ENCODE measurements around the gene SLC66A3. TPM values are rescaled to one million over a fixed set of nuclear protein-coding genes. Genes with fewer than 3 reads are reported as not detected.

SLC66A3 gene
- total RNA-seq, 2 donors from 2014 or later: 18.8 to 20.8 TPM

DNA sequence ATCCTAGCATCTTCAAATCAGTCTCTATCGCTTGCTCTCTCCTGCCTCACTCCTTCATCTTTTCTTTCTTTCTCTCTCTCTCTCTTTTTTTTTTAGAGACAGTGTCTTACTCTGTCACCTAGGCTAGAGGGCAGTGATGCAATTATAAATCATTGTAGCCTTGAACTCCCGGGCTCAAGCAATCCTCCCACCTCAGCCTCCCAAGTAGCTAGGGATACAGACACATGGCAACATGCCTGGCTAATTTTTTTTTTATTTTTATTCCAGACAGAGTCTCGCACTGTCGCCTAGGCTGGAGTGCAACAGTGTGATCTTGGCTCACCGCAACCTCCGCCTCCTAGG is 10.6 kb upstream of the SLC66A3 start:
- H3K4me1 Mint-ChIP-seq: no peaks in the 10 kb centered on the region
- no peak overlapping the region for H3K4me3 Mint-ChIP-seq

DNA sequence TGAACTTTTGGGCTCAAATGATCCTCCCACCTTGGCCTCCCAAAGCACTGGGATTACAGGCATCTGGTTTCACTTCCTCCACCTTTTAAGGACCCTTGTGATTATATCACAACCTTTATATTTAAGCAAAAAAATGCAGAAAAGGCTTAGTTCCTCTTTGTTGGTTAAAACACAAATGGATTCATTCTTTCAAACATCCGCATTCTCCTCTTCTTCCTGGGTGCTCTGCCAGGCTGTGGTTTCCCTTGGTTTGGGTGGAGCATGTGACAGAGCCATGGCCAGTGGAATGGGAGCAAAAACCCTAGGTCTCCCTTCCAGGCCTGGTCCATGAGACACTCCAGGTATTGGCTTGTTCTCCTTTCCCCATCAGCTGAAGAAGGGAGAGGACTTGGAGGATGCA is 9.9 kb upstream of the SLC66A3 start:
- DNase-seq (no peak), ATAC-seq (no peak)
- no peaks in the 10 kb centered on the region for H3K9me3 ChIP-seq (ENCODE audit: control insufficient read depth, low read length, poor library complexity, severe bottlenecking)
- no peaks in the 10 kb centered on the region for H3K4me1 Mint-ChIP-seq
- H3K27ac Mint-ChIP-seq: no peak overlapping the region
- H3K36me3 Mint-ChIP-seq (ENCODE audit: low read depth): peaks cover 4% of the 10 kb centered on the region
- H3K27me3 Mint-ChIP-seq: peaks cover 23% of the 10 kb centered on the region
- H3K4me3 Mint-ChIP-seq: no peak overlapping the region

More for the DNA sequence above, 10.6 kb upstream of the SLC66A3 start:
- H3K27me3 Mint-ChIP-seq: peaks cover 23% of the 10 kb centered on the region
- ATAC-seq (no peak), DNase-seq (no peak)
- H3K36me3 Mint-ChIP-seq (ENCODE audit: low read depth): peaks cover 4% of the 10 kb centered on the region
- H3K9me3 ChIP-seq (ENCODE audit: control insufficient read depth, low read length, poor library complexity, severe bottlenecking): no peaks in the 10 kb centered on the region
- H3K27ac Mint-ChIP-seq: no peak overlapping the region

DNA sequence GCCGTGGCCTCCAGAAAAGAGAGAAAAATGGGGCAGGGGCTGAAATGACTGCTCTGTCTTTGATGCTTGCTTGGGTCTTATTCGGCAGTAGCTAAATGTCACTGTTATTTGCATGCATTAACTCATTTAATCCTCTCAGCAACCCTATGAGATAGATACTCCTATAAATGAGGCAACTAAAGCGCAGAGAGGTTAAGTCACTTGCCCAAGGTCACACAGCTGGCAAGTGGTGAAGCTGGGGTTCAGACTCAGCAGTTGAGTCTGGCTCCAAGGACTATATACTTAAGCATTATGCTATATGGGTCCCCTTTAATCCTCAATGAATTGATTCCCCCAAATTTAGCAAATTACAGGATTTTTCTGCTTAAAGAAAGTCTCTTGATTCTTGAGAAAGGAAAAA is 9.2 kb upstream of the SLC66A3 start:
- Mint-ChIP-seq H3K27ac (no peak overlapping the region), H3K4me1 (no peaks in the 10 kb centered on the region)

GRCh38 chr2:11147263-11147662 is 8.0 kb upstream of the SLC66A3 start:
- Mint-ChIP-seq H3K4me1 (no peaks in the 10 kb centered on the region), H3K4me3 (no peak overlapping the region), H3K36me3 (ENCODE audit: low read depth) (peaks cover 2% of the 10 kb centered on the region), H3K27me3 (peaks cover 11% of the 10 kb centered on the region), H3K27ac (no peak overlapping the region)
- H3K9me3 ChIP-seq (ENCODE audit: control insufficient read depth, low read length, poor library complexity, severe bottlenecking): no peaks in the 10 kb centered on the region
- DNase-seq (no peak), ATAC-seq (no peak)

More for the DNA sequence above, 9.2 kb upstream of the SLC66A3 start:
- Mint-ChIP-seq H3K36me3 (ENCODE audit: low read depth) (peaks cover 4% of the 10 kb centered on the region), H3K4me3 (no peak overlapping the region), H3K27me3 (peaks cover 17% of the 10 kb centered on the region)
- DNase-seq (no peak), ATAC-seq (no peak)
- no peaks in the 10 kb centered on the region for H3K9me3 ChIP-seq (ENCODE audit: control insufficient read depth, low read length, poor library complexity, severe bottlenecking)

GRCh38 chr2:11152591-11152990 is 2.7 kb upstream of the SLC66A3 start:
- Mint-ChIP-seq H3K27ac (no peak overlapping the region), H3K27me3 (no peaks in the 10 kb centered on the region), H3K4me3 (no peak overlapping the region), H3K4me1 (peaks cover 6% of the 10 kb centered on the region), H3K36me3 (ENCODE audit: low read depth) (no peaks in the 10 kb centered on the region)
- DNase-seq (no peak), ATAC-seq (no peak)
- H3K9me3 ChIP-seq (ENCODE audit: control insufficient read depth, low read length, poor library complexity, severe bottlenecking): no peaks in the 10 kb centered on the region

DNA sequence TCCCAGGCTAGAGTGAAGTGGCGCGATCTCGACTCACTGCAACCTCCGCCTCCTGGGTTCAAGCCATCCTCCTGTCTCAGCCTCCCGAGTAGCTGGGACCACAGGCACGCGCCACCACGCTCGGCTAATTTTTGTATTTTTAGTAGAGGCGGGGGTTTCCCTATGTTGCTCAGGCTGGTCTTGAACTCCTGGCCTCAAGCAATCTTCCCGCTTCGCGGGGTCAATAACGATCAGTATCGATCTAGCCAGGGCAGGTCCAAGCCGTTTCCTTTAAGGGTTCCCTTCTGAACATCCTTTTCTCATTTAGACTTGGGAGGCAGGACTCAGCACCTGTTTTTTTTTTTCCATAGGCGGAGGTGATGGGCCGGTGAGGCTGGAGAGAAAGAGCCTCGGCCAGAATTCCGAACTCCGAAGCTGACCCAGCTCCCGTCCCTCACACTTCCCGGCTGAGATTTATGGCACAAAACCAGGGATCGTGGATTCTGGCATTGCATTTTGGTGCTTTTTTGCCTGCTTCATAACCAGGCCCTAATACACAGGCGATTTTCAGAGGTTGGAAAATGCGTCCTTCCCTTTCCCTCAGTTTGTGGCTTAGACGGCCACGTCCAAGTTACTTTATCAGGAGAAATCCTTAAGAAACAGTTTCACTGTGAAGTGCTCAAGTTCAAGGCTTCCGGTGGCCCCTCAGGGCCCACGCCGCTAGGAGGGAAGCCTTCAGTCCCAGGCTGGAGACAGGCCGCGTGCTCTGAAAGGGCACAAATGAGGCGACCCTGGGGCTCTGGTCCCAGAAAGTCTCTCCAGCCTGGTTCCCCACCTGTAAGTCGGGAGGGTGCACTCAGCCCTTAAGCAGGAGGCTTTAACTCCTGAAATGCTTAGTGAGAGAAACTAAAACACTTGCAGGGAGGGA is 998 bp upstream of the SLC66A3 start:
- H3K9me3 ChIP-seq (ENCODE audit: control insufficient read depth, low read length, poor library complexity, severe bottlenecking): no peaks in the 10 kb centered on the region
- Mint-ChIP-seq H3K4me1 (peaks cover 9% of the 10 kb centered on the region), H3K4me3 (peak overlapping the region; percentile 83), H3K36me3 (ENCODE audit: low read depth) (no peaks in the 10 kb centered on the region), H3K27ac (peak overlapping the region; percentile 76), H3K27me3 (no peaks in the 10 kb centered on the region)
- ATAC-seq (no peak), DNase-seq (peak in 2 of 3 donors; percentile 7 to 19)

GRCh38 chr2:11154923-11155380 is 315 bp upstream of the SLC66A3 start:
- ATAC-seq (peak; percentile 92), DNase-seq (peak; percentile 96 to 99 (median 98))
- peaks cover 9% of the 10 kb centered on the region for H3K4me1 Mint-ChIP-seq
- H3K9me3 ChIP-seq (ENCODE audit: control insufficient read depth, low read length, poor library complexity, severe bottlenecking): no peaks in the 10 kb centered on the region
- H3K36me3 Mint-ChIP-seq (ENCODE audit: low read depth): no peaks in the 10 kb centered on the region
- H3K27ac Mint-ChIP-seq: peak overlapping the region; percentile 76
- peak overlapping the region; percentile 83 for H3K4me3 Mint-ChIP-seq
- H3K27me3 Mint-ChIP-seq: no peaks in the 10 kb centered on the region

DNA sequence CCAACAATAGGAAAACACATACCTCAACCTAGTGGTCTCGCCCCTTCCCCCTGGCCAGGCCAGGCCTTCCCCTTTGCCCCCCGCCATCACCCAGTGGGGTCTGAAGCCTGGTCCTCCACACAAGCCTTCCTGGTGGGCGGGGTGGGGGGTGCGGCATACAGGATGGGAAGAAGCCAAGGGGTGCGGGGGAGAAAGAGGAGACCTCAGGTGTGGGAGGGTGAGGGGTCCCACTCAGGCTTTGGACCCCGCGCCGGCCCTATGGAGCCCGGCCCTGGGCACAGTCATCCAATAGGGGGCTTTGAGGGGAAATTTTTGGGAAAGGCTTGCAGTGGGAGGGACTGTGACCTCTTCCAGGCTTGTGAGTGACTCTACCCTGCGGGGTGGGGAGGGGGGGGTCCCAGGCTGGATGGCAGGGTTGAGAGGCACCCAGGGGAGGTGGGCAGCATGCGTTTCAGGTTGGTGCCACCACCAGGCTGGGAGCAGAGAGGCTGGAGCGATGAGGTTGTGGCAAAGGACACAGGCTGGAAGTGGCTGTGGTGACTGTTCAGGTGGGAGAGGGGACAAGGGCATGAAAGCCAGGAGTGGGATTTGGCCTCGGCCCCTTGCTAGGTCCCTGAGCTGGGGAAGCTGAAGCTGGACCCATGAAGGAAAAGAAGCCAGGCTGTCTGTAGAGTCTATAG is 1.3 kb downstream of the SLC66A3 start:
- Mint-ChIP-seq H3K4me1 (peaks cover 20% of the 10 kb centered on the region), H3K27me3 (no peaks in the 10 kb centered on the region), H3K4me3 (peak overlapping the region; percentile 60), H3K36me3 (ENCODE audit: low read depth) (no peaks in the 10 kb centered on the region), H3K27ac (peak overlapping the region; percentile 74)
- ATAC-seq (no peak), DNase-seq (no peak)
- H3K9me3 ChIP-seq (ENCODE audit: control insufficient read depth, low read length, poor library complexity, severe bottlenecking): no peaks in the 10 kb centered on the region

DNA sequence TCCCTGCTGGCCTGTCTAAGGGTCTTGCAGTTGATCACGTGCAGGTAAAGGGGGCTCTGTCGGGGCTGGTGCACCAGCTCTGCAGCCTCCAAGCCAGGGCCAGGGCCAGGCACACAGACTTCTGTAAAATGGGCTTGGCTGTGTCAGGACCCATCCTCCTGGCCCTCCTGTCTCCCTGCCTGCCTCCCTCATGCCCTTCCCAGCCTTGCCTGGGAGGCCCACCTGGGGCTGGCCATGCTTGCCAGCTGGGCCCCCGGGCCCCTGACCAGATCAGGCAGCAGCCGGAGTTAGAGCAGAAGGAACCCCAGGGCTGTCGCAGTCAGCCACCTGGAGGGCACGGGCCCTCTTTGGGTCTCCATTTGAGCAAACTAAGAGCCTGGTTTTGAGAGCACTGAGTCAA is 2.0 kb downstream of the SLC66A3 start:
- no peak for ATAC-seq
- peaks cover 20% of the 10 kb centered on the region for H3K4me1 Mint-ChIP-seq
- DNase-seq: no peak
- H3K9me3 ChIP-seq (ENCODE audit: control insufficient read depth, low read length, poor library complexity, severe bottlenecking): no peaks in the 10 kb centered on the region
- no peaks in the 10 kb centered on the region for H3K36me3 Mint-ChIP-seq (ENCODE audit: low read depth)
- H3K4me3 Mint-ChIP-seq: peak overlapping the region; percentile 60
- no peaks in the 10 kb centered on the region for H3K27me3 Mint-ChIP-seq
- H3K27ac Mint-ChIP-seq: no peak overlapping the region

- H3K4me1 Mint-ChIP-seq: peaks cover 20% of the 10 kb centered on the region
These were observed 2.5 kb downstream of the SLC66A3 start for GRCh38 chr2:11157731-11158130.

GRCh38 chr2:11158916-11159573 is 3.8 kb downstream of the SLC66A3 start:
- no peak for DNase-seq
- Mint-ChIP-seq H3K27me3 (no peaks in the 10 kb centered on the region), H3K36me3 (ENCODE audit: low read depth) (no peaks in the 10 kb centered on the region), H3K27ac (no peak overlapping the region), H3K4me1 (peaks cover 21% of the 10 kb centered on the region), H3K4me3 (no peak overlapping the region)
- H3K9me3 ChIP-seq (ENCODE audit: control insufficient read depth, low read length, poor library complexity, severe bottlenecking): no peaks in the 10 kb centered on the region
- ATAC-seq: no peak

More at GRCh38 chr2:11157731-11158130, 2.5 kb downstream of the SLC66A3 start:
- ATAC-seq: no peak
- no peak overlapping the region for H3K27ac Mint-ChIP-seq
- H3K4me3 Mint-ChIP-seq: no peak overlapping the region
- H3K27me3 Mint-ChIP-seq: no peaks in the 10 kb centered on the region
- DNase-seq: no peak
- H3K9me3 ChIP-seq (ENCODE audit: control insufficient read depth, low read length, poor library complexity, severe bottlenecking): no peaks in the 10 kb centered on the region
- H3K36me3 Mint-ChIP-seq (ENCODE audit: low read depth): no peaks in the 10 kb centered on the region

DNA sequence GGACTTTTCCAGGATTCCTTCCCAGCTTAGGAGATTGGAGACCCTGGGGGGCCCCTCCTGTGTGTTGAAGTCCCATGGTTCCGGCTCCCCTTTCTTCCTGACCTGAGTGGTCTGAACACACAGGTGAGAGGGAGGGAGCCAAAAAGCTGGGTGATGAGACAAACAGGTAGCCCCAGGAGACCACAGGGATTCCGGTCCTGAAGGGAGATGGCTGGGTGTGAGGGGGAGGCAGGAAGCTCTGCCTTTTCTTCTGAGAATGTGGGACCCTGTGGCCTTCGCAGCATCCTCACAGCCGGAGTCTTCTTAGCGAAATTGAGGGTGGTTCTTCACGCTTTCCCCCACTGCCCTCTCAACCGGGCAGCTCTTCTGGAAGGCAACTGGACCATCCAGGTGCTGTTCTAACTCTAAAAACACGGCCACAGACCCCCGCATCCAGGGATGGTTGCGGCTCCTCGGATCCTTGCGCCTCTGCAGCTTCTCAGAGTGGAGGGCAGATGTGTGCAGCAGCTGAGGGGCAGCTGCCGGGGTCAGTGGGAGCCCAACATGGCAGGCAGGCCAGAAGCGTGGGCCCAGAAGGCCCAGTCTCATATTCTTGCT is 4.4 kb downstream of the SLC66A3 start:
- Mint-ChIP-seq H3K27me3 (no peaks in the 10 kb centered on the region), H3K4me1 (peaks cover 22% of the 10 kb centered on the region), H3K36me3 (ENCODE audit: low read depth) (no peaks in the 10 kb centered on the region), H3K27ac (no peak overlapping the region), H3K4me3 (no peak overlapping the region)
- ATAC-seq (no peak), DNase-seq (no peak)
- H3K9me3 ChIP-seq (ENCODE audit: control insufficient read depth, low read length, poor library complexity, severe bottlenecking): no peaks in the 10 kb centered on the region

DNA sequence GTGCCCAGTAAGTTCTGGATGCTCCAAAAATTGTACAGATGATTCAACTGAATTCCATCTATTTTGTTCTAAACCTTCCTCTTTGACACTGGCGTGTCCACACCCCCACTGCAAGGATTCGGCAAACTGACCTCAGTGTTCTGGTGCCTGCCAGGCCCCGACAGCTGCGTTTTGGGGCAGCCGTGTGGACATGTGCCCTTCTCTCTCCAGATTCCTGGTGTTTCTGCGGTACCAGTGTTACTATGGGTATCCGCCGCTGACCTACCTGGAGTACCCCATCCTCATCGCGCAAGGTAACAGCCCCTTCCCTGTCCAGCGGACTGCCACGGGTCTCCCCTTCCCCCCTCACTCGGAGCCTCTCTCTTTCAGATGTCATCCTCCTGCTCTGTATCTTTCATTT is 5.0 kb downstream of the SLC66A3 start:
- Mint-ChIP-seq H3K4me3 (peak overlapping the region; percentile 36), H3K36me3 (ENCODE audit: low read depth) (no peaks in the 10 kb centered on the region), H3K4me1 (peaks cover 22% of the 10 kb centered on the region), H3K27ac (peak overlapping the region; percentile 82), H3K27me3 (no peaks in the 10 kb centered on the region)
- no peaks in the 10 kb centered on the region for H3K9me3 ChIP-seq (ENCODE audit: control insufficient read depth, low read length, poor library complexity, severe bottlenecking)
- ATAC-seq (no peak), DNase-seq (no peak)

Measured in T-helper 17 cell (primary cell).